Osteoblast (primary cell): ENCODE results near the gene TTPAL. TPM values are rescaled to one million over a fixed set of nuclear protein-coding genes. Genes with fewer than 3 reads are reported as not detected.

Experiments used
- DNase-seq: peaks from one replicate; pipeline ENCODE4 v3.0.0; 2011; ENCODE audit warnings: low spot score, mixed read lengths; ENCODE audit not compliant: insufficient read length; ENCODE audit errors: missing footprints
- H2AFZ ChIP-seq: 2 replicates; pipeline ENCODE4 v1.6.0; 2011; ENCODE audit warnings: mild to moderate bottlenecking, low read length
- H3K27ac ChIP-seq: 2 replicates; pipeline ENCODE4 v1.5.1; 2011; ENCODE audit warnings: mild to moderate bottlenecking, low read depth, low read length, moderate library complexity
- H3K27me3 ChIP-seq: 2 replicates; pipeline ENCODE4 v1.6.0; 2012; ENCODE audit warnings: mild to moderate bottlenecking, control low read depth, inconsistent platforms, low read length, moderate library complexity; ENCODE audit not compliant: insufficient read depth
- H3K36me3 ChIP-seq: 2 replicates; pipeline ENCODE4 v1.5.1; 2011; ENCODE audit warnings: mild to moderate bottlenecking, low read length, control low read depth, moderate library complexity; ENCODE audit not compliant: insufficient read depth
- H3K4me1 ChIP-seq: 2 replicates; pipeline ENCODE4 v1.5.1; 2011; ENCODE audit warnings: mild to moderate bottlenecking, low read length, control low read depth, moderate library complexity; ENCODE audit not compliant: insufficient read depth
- H3K4me2 ChIP-seq: 2 replicates; pipeline ENCODE4 v1.6.0; 2011; ENCODE audit warnings: mild to moderate bottlenecking, low read length; ENCODE audit not compliant: insufficient read depth
- H3K4me3 ChIP-seq: fragments of 200-600 bp; sonication (generic); 3 replicates; pipeline ENCODE4 v1.5.1; 2012; ENCODE audit warnings: mild to moderate bottlenecking, low read length, inconsistent platforms; ENCODE audit not compliant: insufficient read depth
- H3K79me2 ChIP-seq: 2 replicates; pipeline ENCODE4 v1.6.0; 2012; ENCODE audit warnings: mild to moderate bottlenecking, low read length, control low read depth, inconsistent platforms; ENCODE audit not compliant: insufficient read depth
- H3K9me3 ChIP-seq: 2 replicates; pipeline ENCODE4 v1.5.1; 2011; ENCODE audit warnings: low read depth, low read length, control low read depth
- H4K20me1 ChIP-seq: 2 replicates; pipeline ENCODE4 v1.6.0; 2012; ENCODE audit warnings: mild to moderate bottlenecking, low read length, control low read depth; ENCODE audit not compliant: insufficient read depth
- total RNA-seq: library from RNA; depleted of rRNA; stranded (reverse); fragments of >200 nt; gene quantifications from 2 replicates; pipeline ENCODE4 v1.2.3, GENCODE V29; 2012
- TF ChIP-seq, protein P1 (sequence below): IDR thresholded peaks from 2 replicates; pipeline ENCODE4 v1.5.1; 2011; ENCODE audit warnings: mild to moderate bottlenecking, low read depth, low read length, moderate library complexity; ENCODE audit errors: extremely low read depth

Gene TTPAL
- total RNA-seq, 1 donor = 12.7 TPM

GRCh38 chr20:44459271-44459670 lies 16.4 kb upstream of the TTPAL start:
- no peaks in the 10 kb centered on the region for H3K9me3 ChIP-seq
- H3K4me3 ChIP-seq = no peak overlapping the region
- H3K79me2 ChIP-seq = no peaks in the 10 kb centered on the region
- H3K4me2 ChIP-seq = no peak overlapping the region
- no peaks in the 10 kb centered on the region for H3K36me3 ChIP-seq
- H3K27ac ChIP-seq = no peak overlapping the region
- no peaks in the 10 kb centered on the region for H3K4me1 ChIP-seq
- H4K20me1 ChIP-seq = no peaks in the 10 kb centered on the region
- no peak overlapping the region for H2AFZ ChIP-seq
- DNase-seq = no peak
- TF ChIP-seq, protein P1, sequence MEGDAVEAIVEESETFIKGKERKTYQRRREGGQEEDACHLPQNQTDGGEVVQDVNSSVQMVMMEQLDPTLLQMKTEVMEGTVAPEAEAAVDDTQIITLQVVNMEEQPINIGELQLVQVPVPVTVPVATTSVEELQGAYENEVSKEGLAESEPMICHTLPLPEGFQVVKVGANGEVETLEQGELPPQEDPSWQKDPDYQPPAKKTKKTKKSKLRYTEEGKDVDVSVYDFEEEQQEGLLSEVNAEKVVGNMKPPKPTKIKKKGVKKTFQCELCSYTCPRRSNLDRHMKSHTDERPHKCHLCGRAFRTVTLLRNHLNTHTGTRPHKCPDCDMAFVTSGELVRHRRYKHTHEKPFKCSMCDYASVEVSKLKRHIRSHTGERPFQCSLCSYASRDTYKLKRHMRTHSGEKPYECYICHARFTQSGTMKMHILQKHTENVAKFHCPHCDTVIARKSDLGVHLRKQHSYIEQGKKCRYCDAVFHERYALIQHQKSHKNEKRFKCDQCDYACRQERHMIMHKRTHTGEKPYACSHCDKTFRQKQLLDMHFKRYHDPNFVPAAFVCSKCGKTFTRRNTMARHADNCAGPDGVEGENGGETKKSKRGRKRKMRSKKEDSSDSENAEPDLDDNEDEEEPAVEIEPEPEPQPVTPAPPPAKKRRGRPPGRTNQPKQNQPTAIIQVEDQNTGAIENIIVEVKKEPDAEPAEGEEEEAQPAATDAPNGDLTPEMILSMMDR = no peak
- H3K27me3 ChIP-seq = no peaks in the 10 kb centered on the region

DNA sequence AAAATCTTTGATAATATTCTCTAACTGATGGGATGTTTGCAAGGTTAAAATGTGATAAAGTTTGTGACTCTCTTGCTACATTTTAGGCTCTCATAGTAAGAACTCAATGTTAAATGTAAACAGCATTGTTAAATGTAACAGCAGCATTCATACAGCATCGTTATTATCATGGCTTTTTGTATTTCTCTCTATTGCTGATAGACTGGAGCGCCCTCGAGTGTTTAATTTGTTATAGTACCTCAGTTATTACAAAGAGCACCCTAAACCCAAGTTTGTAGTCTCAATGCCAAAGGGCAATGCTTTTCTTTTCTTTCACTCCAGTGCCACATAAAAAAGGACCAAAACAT lies 14.9 kb upstream of the TTPAL start:
- Histone ChIP-seq H4K20me1 (no peaks in the 10 kb centered on the region), H3K79me2 (no peaks in the 10 kb centered on the region)

DNA sequence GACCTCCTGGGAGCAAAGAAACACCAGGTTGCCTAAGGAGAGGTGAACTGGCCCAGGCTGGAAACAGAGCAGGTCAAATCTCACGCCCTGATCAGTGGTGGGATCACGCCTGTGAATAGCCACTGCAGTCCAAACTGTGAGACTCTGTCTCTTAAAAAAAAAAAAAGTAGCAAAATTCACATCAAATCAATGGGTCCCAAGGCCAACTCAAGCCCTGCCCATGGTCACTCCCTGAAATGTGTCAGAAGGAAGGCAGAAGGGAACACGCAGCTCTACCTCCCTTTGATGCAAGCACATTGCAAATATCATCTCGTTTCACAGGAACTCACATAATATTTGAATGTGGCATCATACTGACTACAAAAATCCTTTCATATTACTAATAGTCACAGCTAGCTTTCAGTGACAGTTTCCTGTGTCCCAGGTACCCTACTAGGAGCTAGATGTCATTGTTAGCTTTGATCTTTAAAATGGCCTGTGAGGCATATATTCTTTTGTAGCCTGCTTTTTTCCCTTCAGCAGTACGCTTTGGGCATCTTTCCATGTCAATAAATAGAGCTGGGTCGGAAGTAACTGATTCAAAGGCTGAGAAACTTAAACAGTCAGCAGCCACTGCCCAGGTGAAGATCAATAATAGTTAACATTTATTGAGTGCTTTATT lies 14.4 kb upstream of the TTPAL start:
- DNase-seq = no peak
- H4K20me1 ChIP-seq = no peaks in the 10 kb centered on the region
- TF ChIP-seq, protein P1 = no peak

More for the DNA sequence above, 14.9 kb upstream of the TTPAL start:
- H3K4me3 ChIP-seq = no peak overlapping the region
- no peak overlapping the region for H2AFZ ChIP-seq
- no peak for DNase-seq
- no peaks in the 10 kb centered on the region for H3K4me1 ChIP-seq
- no peaks in the 10 kb centered on the region for H3K36me3 ChIP-seq
- H3K4me2 ChIP-seq = no peak overlapping the region
- TF ChIP-seq, protein P1 = peak; percentile 65
- H3K9me3 ChIP-seq = no peaks in the 10 kb centered on the region
- H3K27ac ChIP-seq = no peak overlapping the region
- no peaks in the 10 kb centered on the region for H3K27me3 ChIP-seq

GRCh38 chr20:44461803-44462174 lies 13.9 kb upstream of the TTPAL start:
- no peak overlapping the region for H2AFZ ChIP-seq
- no peaks in the 10 kb centered on the region for H3K27me3 ChIP-seq
- no peaks in the 10 kb centered on the region for H3K9me3 ChIP-seq
- TF ChIP-seq, protein P1 = no peak
- H3K79me2 ChIP-seq = no peaks in the 10 kb centered on the region
- no peak overlapping the region for H3K4me2 ChIP-seq
- no peaks in the 10 kb centered on the region for H3K4me1 ChIP-seq
- H4K20me1 ChIP-seq = no peaks in the 10 kb centered on the region
- DNase-seq = no peak
- no peak overlapping the region for H3K27ac ChIP-seq
- H3K4me3 ChIP-seq = no peak overlapping the region
- no peaks in the 10 kb centered on the region for H3K36me3 ChIP-seq

More for the DNA sequence above, 14.4 kb upstream of the TTPAL start:
- H3K4me1 ChIP-seq = no peaks in the 10 kb centered on the region
- H3K4me3 ChIP-seq = no peak overlapping the region
- H3K36me3 ChIP-seq = no peaks in the 10 kb centered on the region
- H3K27ac ChIP-seq = no peak overlapping the region
- no peaks in the 10 kb centered on the region for H3K79me2 ChIP-seq
- H3K9me3 ChIP-seq = no peaks in the 10 kb centered on the region
- H2AFZ ChIP-seq = no peak overlapping the region
- H3K27me3 ChIP-seq = no peaks in the 10 kb centered on the region
- no peak overlapping the region for H3K4me2 ChIP-seq
